ENCODE measurements around the gene C2CD3.

Gene C2CD3

DNA sequence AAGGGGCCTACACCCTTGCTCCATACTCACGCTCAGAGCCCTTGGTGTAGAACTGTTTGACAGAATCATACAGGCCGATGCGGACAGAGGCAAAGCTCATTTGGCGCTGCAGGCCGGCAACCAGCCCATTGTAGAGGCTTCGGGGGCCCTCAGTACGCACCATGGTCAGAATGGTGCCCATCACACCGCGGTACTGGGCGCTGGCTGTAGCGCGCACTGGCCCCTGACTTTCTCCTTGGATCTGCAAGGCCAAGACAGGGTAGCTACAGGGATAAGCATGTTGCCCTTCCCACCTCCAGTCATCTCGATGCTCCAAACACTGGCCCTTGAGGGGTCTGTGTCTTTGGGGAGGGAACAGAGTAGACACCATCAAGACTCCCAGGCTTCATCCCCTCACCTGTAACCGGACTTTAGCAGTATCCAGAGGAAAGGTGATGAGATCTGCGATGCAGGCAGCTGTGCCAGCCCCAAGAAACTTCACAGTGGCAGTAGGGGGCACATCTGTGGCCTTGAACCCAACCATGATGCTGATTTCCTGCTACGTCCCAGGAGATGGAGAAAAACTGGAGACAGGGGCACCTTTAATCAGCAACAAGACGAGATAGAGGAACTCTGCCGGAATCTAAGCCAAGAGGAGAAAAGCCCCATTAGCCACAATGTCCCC, 192.8 kb downstream of the C2CD3 start:
- DNase-seq, result no peak

GRCh38 chr11:73976451-73977151, 194.2 kb downstream of the C2CD3 start:
- DNase-seq, result no peak

DNA sequence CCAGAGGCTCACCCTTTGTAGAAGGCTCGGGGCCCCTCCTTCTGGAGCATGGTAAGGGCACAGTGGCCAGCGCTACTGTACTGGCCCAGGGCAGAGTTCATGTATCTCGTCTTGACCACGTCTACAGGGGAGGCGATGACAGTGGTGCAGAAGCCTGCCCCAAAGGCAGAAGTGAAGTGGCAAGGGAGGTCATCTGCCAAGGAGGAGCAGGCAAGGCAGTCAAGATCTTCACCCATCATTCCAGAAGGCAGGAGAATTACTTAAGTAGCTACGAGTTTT, 195.4 kb downstream of the C2CD3 start:
- no peak for DNase-seq

DNA sequence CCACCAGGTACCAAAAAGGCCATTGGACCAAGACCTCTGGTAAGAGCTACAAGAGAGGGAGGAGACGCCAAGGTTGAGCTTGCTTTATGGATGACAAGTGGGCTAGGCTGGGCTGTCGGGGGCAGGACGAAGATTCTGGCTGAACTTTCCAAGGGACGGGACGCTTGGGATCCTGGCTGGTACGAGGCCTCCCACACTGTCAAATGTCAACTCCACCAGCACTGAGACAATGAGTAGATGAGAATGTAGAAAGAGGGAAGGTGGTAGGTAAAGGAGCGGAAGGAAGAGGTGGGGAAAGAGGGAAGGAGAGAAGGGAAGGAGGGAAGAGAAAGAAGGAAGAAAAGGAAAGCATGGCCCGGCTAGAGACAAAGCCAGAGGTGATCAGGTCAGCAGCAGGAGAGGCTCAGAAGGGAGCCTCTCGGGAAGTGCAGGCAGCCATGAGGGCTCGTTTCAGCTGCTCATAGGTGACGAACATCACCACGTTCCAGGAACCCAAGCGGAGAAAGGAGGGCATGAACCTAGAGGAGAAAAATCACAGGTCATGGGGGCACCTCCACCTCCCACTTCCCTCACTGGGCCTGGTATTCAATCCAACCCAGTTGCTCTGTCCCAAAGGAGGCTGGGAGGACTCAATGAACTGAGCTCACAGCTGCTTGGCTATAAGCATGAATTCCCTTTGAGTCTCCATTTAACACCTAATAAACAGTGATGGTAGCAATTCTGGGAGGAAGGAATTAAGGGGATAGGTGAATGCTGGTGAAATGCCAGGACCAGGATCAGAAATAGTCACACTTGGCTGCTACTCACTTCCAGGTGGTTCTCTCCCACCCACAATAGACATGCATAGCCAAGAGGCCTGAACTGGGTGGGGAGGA, 196.0 kb downstream of the C2CD3 start:
- DNase-seq, result no peak

DNA sequence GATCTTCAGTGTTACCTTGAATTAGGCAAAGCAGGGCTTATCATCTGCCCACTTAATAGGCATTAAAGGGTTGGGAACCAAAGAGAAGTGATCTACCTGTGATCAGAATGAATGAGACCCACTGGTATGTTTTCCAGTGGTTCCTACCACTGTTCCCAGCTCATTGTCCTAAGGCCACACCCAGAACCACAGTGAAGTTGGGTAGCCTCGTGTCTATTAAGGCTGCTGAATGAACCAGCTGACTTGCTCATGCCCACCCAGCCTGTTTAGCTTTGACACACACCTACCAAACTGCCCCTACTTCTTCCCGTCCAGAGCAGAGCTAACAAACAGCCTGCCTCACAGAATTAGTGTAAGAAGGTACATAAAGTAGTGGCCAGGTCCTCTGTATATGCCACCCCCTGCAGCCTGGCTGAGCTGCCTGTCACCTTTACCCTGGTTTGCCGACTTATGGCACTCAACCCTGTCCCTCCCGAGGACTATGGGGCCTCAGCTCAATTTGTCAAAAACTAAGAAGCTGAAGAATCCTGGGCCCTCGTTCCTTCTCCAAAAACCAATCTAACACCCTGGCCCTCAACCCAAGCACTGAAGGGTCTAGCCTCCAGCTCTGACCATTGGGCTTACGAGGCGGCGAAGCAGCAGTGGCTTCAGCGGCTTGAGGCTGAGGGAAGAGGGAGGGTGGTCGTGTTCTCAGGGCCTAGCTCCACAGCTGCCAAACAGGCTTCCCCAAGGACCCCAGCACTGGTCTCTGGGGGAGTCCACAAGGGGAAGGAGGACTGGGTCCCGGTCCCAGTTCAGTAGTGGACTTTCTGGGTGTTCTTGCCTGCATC, 198.0 kb downstream of the C2CD3 start:
- DNase-seq, result no peak

DNA sequence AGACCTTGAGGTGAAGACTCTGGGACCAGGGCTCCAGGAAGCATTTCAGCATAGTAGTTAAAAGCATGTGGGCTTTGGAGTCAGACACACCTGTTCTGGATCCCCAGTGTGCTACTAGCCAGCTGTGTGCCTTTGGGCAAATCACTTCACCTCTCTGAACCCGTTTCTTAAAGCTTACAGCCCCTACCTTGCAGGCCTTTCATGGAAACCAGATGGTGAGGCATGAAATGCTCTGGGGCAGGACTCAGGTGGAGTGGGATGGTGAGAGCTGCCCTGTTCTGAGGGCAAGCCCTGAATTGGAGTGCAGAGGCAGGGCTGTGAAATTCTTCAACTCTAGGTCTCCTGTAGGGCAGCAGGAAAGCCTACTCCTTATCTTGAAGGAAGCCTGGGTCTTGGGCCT, 198.6 kb downstream of the C2CD3 start:
- DNase-seq, result no peak

GRCh38 chr11:73971175-73971719, 199.6 kb downstream of the C2CD3 start:
- DNase-seq, result peak; percentile 68

DNA sequence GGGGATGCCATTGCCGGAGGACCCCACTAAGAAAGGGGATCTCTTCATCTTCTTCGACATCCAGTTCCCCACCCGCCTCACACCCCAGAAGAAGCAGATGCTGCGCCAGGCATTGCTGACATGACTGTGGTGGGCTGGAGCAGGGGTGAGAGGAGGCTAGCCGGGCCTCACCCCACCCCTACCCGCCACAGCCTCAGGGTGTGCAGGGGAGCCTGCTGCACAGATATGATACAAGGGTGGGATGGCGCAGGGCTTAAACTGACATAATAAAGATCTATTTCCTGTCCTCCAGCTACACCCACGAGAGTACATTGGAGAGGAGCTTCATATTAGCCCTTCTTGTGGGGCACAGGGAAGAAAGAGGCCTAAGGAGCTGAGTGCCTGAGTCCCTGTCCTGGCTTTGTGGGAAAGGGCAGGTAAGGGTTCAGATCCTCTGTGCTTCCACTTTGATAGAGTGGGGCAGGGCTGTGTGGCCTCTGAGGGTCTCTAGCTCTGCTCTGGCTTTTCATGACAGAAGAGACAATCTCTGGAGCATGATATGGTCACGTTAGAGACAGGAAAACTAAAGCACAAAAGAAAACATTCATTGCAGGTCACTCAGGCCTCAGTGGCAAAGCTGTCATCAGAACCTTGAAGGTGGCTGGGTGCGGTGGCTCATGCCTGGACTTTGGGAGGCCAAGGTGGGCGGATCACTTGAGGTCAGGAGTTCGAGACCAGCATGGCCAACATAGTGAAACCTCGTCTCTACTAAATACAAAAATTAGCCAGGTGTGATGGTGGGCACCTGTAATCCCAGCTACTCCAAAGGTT, 200.6 kb downstream of the C2CD3 start:
- peak; percentile 65 for DNase-seq

GRCh38 chr11:73969091-73969490, 201.7 kb downstream of the C2CD3 start:
- no peak for DNase-seq

GRCh38 chr11:73968356-73968966, 202.3 kb downstream of the C2CD3 start:
- no peak for DNase-seq

- DNase-seq, result no peak
Observed at GRCh38 chr11:73965764-73966121, 205.1 kb downstream of the C2CD3 start.

GRCh38 chr11:73965076-73965763, 205.6 kb downstream of the C2CD3 start:
- DNase-seq, result no peak

- DNase-seq, result no peak
Observed at GRCh38 chr11:73963861-73964260, 206.9 kb downstream of the C2CD3 start.

All from stimulated activated CD8-positive, alpha-beta memory T cell treated with anti-CD3 and anti-CD28 coated beads, Interleukin-4, amount 100 ng/mL, for 48 hours (primary cell).